ENCODE data around the gene TMPRSS9.
A peak's percentile ranks its signal among the peaks of the same experiment; 100 is the strongest.

Gene TMPRSS9

DNA sequence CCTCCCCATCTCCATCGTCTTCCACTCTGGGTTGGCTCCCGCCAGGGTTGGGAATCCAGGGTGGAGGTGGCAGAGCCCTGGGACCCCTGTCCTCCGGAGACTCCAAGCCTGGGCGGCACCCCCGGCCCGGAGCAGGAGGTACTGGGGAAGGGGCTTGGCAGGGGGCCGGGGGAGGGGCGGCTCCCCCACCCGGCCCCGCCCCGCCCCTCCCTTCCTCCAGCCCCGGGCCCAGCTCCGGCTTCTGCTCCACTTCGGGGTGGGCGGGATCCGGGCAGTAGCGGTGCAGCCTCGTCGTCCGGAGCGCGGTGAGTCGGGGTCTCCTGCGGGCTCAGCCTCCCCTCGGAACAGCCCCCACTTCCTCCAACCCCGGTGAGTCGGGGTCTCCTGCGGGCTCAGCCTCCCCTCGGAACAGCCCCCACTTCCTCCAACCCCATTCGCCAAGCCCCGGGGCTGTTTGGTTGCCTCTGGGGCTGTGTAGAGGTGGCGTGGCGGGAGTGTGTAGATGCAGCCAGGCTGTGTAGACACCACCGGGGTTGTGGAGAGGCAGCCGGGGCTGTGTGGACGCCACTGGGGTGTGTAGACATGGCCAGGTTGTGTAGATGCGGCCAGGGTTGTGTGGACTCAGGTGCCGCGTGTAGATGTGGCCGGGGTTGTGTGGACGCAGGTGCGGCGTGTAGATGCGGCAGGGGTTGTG lies at the start of gene TMPRSS9:
Gene TMPRSS9 (plus strand): TSS at position 274 of the 694 bp plus-strand sequence. CDS start 29,521 bp downstream, outside the sequence.
- DNase-seq (ENCODE audit: low read depth in 2 of 2, low spot score in 1 of 2) = no peak

DNA sequence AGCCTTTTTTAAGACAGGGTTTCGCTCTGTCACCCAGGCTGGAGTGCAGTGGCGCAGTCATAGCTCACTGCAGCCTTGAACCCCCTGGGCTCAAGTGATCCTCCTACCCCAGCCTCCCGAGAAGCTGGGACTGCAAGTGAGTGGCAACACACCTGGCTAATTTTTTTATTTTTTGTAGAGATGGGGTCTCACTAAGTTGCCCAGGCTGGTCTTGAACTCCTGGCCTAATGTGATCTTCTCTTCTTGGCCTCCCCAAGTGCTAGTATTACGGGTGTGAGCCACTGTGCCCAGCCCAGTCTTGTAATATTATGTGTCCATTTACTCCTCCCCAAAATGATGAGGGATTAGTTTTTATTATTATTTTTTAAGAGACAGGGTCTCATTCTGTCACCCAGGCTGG lies 49.0 kb upstream of the TMPRSS9 start:
- no peak for DNase-seq (ENCODE audit: low read depth in 2 of 2, low spot score in 1 of 2)

DNA sequence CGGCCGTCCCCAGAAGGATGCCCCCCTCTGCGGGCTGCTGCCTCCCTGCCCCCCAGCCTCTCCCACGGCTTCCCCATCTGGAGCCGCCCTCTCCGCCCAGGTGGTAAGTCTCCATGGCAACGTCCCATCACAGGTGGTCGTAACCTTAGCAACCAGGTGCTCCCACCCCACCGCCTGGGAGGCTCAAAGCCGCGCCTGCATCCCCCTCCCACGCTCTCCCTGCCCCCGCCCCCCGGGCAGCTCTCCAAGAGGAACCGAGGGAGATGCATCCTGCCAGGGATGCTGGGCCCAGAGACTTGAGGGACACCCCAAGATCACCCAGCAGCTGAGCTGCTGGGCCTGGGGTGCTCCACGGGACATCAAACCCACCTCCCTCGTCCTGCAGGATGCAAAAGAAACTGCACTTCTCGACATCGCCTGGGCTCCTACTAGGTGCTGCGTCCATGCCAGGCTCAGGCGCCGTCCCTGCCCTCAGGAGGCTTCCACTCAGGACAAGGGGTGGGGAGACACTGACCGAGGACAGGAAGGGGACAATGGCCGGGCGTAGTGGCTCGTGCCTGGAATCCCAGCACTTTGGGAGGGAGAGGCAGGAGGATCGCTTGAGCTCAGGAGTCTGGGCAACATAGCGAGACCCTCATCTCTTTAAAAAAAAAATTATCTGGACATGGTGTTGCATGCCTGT lies 47.1 kb upstream of the TMPRSS9 start:
- DNase-seq (ENCODE audit: low read depth in 2 of 2, low spot score in 1 of 2) = no peak

DNA sequence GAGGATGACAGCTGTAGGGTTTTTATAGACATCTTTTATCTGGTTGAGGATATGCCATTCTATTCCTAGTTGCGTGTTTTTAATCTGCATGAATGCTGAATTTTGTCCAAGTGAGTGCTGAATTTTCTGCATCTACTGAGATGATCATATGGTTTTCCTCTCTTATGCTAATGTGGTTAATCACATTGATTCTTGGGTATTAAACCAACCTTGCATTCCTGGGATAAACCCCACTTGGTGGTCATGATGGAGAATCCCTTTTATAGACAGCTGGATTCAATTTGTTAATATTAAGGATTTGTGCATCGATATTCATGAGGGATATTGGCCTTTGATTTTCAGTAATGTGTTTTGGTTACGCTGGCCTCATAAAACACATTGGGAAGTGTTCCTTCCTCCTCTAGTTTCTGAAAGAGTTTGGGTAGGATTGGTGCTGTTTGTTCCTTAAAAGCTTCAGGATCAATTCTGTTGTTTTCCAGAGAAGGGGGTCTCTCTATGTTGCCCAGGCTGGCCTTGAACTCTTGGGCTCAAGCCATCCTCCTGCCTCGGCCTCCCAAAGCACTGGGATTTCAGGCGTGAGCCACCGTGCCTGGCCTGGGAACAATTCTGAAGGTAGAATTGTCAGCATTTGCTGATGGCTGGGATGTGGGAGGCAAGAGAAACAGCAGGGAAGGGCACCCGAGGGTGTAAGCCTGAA lies 44.8 kb upstream of the TMPRSS9 start:
- DNase-seq (ENCODE audit: low read depth in 2 of 2, low spot score in 1 of 2) = no peak

DNA sequence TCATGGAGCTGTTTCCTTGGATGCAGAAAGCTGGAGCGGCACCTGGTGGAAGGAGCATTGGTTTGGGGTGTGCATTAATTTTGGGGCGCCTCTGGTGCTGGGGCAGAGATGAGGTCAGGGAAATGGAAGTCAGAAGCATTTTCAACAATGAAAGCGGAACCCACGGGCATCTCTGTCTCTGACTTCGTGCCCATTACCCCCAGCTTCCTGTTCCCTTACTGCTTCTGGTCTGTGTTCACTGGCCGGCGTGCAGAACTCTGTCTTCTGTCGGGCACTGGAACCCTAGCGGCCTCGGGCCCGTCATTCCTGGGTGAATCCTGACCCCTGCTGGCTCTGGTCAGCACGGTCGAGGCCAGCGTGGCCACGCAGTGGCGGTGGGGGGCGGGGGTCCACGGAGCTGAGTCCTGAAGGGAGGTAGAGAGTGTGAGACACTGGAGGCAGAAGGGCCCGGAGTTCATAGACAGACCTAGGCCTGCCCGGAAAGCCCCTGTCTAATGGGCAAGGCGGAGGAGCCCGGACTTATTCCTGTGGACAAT lies 44.2 kb upstream of the TMPRSS9 start:
- no peak for DNase-seq (ENCODE audit: low read depth in 2 of 2, low spot score in 1 of 2)

DNA sequence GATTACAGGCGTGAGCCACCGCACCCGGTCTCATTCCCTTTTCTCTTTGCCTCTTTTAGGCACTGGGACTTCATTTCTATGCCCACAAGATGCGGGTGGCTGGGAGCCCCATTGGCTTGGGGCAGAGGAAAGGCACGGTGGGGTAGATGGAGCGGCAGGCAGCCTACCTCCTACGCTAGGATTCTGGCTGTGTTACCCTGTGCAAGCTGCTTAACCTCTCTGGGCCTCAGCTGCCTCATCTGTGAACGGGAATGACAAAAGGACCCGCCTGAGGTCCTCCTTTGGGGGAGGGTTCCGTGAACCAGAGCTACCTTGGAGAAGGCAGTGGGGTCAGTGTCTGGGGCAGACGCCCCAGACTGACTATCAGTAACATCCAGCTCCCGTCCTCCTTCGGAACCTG lies 42.8 kb upstream of the TMPRSS9 start:
- no peak for DNase-seq (ENCODE audit: low read depth in 2 of 2, low spot score in 1 of 2)

DNA sequence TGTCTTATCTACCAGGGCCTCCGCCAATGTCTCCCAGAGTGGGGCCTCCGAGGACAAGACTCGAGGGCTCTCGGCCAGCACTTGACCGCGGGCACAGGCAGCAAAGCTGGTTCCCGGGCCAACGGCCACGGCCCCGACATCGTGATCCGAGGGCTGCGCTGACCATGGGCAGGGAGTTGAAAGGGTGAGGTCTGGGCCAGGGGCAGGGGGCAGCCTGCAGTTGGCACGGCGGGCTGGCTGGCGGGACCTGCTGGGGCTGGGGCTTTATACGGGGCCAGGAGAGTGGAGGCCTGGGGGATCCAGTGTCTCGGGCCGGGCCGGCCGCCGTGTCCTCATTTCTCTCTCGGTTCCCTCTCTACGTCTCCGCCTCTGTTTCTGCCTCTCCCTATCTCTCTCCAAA lies 42.3 kb upstream of the TMPRSS9 start:
- DNase-seq (ENCODE audit: low read depth in 2 of 2, low spot score in 1 of 2) = no peak

DNA sequence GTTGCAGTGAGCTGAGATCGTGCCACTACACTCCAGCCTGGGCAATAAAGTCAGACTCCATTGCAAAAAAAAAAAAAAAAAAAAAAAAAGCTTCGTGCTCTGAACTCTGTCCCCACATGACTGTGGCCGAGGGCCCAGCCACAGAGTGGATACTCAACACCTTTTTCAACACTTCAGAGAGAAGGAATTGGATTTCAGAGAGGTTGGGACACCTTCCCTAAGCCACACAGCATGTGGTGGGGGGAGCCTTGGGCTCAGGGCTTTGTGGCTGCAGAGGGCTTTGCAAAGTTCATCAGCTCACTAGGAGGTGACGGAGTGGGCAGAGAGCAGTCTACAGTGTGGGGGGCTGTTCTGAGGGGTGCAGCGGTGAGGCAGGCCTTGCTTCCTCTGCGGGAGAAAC lies 41.1 kb upstream of the TMPRSS9 start:
- DNase-seq (ENCODE audit: low read depth in 2 of 2, low spot score in 1 of 2) = no peak

DNA sequence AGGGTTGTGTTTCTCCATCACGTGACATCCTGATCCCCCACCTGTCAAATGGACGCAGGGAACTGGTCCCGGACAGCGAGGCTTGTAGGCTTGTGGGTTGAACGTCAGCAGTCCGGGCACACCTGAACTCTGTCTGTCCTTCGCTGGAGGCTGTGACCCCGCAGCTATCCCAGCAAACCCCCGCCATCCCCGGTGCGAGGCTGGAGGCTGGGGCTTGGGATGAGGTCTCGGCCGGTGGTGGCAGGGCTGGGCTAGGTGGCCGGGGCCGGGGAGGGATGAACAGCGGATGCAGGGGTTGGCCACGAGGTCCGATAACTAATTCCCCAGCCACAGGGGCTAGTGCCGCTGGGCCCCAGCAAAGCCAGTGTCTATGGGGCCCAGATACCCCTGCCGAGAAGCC lies 40.5 kb upstream of the TMPRSS9 start:
- no peak for DNase-seq (ENCODE audit: low read depth in 2 of 2, low spot score in 1 of 2)

DNA sequence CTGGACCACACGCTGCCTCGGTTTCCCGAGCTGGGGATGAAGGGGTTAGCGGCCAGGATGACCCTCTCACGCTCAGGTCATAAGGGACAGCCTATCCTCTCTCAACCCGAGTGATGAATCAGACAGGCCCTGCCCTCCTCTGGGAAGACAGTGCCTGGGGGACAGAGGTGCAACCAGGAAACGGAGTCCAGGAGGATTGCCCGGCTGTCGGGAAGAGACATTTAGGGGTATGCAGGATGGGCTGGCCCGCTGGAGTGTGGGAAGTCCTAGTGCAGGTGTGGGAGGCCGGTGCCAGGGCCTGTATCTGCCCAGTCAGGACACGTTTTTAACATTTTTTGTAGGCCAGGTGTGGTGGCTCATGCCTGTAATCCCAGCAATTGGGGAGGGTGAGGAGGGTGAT lies 40.0 kb upstream of the TMPRSS9 start:
- DNase-seq (ENCODE audit: low read depth in 2 of 2, low spot score in 1 of 2) = no peak

DNA sequence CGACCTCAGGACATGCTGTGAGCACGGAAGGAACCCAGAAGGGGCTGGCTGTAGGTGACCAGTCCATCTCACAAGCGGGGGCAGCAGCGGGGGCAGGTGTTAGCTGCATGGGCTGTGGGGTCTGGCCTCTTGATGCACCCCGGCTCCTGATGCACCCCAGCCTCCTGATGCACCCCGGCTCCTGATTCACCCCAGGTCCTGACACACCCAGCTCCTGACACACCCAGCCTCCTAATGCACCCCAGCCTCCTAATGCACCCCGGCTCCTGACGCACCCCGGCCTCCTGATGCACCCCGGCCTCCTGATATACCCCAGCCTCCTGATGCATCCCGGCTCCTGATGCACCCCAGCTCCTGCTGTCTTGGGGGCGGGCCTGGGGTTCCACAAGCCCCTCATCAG lies 39.1 kb upstream of the TMPRSS9 start:
- DNase-seq (ENCODE audit: low read depth in 2 of 2, low spot score in 1 of 2) = no peak

DNA sequence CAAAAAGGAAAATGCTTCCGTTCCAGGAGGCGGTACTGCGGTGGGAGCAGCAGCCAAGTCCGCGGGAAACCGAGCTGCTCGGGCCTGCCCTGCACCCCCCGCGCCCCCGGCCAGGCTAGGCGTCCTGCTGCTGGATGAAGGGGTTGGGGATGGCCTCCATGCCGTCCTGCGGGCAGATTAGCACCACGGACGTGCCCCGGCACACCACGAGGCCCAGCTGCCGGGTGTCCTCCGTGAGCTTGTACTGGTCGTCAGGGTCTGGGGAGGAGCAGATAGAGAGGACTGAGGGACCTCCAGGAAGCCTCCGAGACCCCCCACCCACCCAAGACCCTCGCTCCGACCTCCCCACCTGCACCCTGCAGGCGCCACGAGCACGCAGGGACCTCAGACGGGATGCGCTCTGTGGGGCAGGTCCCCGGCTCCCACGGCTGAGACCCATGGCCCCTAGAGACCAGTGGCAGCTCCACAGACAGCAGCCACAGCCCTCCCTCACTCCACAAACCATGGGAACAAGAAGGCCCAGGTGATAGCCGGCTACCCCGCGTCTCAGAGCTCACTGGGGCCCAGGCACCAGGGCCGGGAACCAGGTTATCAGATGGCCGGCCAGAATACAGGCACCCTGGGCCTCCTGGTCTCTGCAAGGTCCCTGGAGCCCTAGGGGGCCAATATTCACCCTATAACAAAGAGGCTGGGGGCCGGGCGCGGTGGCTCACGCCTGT lies 38.3 kb upstream of the TMPRSS9 start:
- no peak for DNase-seq (ENCODE audit: low read depth in 2 of 2, low spot score in 1 of 2)

DNA sequence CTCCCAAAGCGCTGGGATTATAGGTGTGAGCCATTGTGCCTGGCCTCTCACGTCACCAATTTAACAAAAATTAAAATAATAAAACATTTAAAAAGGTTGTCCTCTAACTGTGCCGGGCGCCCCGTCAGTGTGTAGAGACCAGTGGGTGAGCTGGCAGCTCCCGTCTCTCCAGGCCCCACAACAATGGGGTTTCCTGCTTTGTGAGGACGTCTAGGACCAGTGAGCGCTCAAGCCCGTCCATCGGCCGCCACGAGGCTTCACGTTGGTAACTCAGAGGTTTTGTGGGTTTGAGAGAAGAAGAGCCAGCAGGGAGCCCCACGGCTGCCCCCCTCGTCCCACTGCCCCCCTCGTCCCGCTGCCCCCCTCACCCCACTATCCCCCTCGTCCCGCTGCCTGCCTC lies 36.4 kb upstream of the TMPRSS9 start:
- no peak for DNase-seq (ENCODE audit: low read depth in 2 of 2, low spot score in 1 of 2)

DNA sequence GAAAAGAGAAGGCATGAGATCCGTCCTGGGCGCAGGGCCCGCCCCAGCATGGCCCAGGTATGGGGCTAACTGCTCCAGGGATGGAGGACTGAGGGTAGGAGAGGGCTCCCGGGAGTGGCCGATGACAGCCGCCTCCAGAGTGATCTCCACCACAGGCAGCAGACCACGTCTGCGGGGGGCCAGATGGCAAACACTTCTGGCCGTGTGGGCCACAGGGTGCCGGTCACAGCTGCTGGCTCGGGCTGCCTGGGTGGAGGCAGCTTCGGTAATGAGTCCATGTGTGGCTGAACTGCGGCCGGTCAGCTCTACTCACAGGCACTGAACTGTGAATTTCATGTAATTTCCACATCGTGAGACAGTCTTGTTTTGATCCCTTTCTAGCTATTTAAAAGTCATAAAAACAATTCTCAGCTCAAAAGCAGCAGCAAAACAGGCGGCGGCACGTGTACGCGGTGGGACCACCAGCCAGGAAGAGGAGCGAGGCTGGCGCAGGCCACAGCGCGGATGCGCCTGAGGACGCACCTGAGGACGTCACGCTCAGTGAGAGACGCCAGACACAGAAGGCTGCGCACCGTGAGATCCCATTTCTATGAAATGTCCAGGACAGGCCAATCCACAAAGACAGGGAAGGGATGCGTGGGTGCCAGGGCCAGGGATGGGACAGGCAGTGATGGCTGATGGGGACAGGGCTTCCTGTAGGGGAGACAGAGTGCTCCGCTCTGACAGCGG lies 35.7 kb upstream of the TMPRSS9 start:
- DNase-seq (ENCODE audit: low read depth in 2 of 2, low spot score in 1 of 2) = no peak

DNA sequence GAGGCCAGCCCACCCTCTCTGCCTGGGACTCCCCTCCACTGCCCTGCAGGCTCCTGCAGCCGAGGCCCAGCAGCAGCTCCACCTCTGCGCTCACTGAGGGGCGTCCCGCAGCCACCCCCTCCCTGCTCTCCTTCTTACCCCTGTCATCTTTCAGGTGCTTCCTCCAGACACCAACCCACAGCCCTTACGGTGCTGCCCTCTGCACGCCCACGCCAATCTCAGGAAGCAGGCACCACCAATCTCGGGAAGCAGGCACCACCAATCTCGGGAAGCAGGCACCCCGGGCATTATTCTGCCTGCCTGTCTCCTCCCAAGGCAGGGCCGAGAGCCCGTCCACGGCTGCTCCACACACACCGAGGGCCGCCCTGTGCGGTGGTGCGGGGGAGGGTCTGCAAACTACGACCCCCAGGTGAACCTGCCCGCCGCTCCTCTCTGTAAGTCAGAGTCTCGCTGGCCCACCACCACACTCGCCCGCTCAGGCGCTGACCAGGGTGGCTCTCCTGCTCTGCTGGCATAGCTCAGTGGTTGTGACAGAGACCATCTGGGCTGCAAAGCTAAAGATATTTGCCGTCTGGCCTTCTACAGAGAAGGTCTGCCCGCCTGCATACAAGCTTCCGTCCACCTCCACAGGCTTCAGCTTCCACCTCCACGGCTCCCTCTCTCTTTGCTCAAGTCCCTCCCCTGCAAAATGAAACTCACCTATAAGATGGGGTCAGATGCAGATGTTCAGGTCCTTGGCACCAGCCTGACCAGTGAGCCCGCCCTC lies 34.6 kb upstream of the TMPRSS9 start:
- no peak for DNase-seq (ENCODE audit: low read depth in 2 of 2, low spot score in 1 of 2)

DNA sequence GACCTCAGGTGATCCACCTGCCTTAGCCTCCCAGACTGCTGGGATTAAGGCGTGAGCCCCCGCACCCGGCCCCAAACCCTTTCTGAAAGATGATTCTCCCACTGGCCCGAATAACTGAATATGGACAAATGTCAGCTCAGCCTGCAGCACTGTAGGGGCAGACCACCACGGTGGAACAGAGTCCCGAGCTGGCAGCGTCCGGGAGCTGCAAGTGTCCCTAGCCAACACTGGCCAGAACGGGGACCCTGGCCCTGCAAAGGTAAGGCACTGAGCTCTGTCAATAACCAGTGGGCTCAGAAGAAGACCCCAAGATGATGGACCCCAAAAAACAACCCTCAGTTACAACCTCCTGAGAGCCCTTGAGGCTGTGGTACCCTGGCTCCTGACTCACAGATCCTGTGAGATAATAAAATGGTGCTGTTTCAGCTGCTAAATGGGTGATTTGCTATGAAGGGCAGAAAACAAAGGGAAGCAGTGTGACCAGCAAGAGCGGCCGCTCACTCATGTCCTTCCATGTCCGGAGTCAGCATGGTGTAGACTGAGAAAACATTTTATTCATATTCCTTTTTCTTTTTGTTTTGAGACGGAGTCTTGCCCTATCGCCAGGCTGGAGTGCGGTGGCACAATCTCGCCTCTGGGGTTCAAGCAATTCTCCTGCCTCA lies 33.2 kb upstream of the TMPRSS9 start:
- DNase-seq (ENCODE audit: low read depth in 2 of 2, low spot score in 1 of 2) = no peak

DNA sequence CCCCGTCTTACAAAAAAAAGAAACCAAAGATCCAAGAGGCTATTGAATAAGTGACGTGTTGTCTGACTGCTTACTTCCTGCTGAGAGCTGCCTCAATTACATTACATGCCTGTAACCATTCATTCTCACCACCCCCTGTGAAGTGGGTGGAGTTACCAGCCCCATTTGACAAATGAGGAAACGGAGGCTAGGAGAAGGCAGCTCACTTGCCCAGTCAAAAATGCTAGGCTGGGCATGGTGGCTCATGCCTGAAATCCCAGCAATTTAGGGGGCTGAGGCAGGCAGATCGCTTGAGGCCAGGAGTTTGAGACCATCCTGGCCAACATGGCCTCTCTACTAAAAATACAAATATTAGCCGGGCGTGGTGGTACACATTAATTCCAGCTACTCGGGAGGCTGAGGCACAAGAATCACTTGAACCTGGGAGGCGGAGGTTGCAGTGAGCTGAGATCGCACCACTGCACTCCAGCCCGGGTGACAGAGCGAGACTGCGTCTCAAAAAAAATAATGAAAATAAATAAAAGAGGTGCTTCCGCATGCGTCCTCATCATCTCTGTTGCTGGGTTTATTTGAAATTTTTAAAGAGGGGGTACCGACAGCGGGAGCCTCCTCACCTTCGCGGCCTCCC lies 32.2 kb upstream of the TMPRSS9 start:
- no peak for DNase-seq (ENCODE audit: low read depth in 2 of 2, low spot score in 1 of 2)

DNA sequence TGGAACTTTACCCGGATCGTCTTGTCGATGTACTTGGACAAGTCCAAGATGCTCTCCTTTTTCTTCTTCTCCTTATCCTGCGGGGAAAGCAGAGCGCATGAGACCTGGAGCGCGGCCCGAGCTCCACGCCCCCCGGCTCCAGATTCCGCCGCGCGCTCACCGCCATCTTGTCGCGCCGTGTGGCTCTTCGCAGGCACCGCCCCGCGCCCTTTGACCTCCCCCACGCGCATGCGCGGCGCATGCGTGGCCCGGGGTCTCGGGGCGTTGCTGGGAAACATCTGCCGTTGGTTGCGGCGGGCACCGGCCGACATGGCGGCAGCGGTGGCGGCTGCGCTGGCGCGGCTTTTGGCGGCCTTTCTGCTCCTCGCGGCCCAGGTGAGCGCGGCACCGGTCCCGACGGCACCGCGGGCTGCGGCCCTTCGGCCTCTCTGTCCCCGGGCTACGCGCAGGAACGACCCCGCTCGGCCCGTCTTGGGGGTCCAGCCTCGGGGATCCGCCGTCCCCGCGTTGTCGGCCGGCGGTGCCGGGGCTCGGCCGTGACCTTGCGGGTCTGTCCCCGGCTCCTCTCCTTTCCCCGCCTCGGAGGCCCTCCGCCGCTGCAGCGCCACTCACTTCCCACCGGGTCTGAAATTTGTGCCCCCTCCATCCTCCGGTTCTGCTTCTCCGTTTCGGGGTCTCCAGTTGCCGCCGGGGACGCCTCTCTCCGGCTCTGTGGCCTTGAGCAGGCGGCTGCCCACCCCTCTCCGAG lies 31.5 kb upstream of the TMPRSS9 start, which contains the start of the genes LSM7 and SPPL2B:
Gene LSM7 (minus strand): TSS at position 186 of the 748 bp plus-strand sequence. CDS start 20 bp downstream, at position 166.
Gene SPPL2B (plus strand): TSS at position 284 of the 748 bp plus-strand sequence. CDS start 26 bp downstream, at position 310.
- peak; percentile 81 to 89 for DNase-seq (ENCODE audit: low read depth in 2 of 2, low spot score in 1 of 2)
